MCF 10A (cell line): Measurements from ENCODE around the gene FBXL15. TPM values are rescaled to one million over a fixed set of nuclear protein-coding genes. Genes with fewer than 3 reads are reported as not detected.

Experiments
- BruUV-seq: library from RNA; stranded (reverse); fragments of 400-500 nt; replicated peaks from 2 replicates; lab custom pipeline; 2021; lab: Mats Ljungman, UMichigan
- CTCF ChIA-PET: fragments of 300-600 bp; sonication (Branson Sonifier 250); formaldehyde crosslinking; extraction: SDS; loops from one replicate; lab custom pipeline; 2021; ENCODE audit warnings: antibody characterized with exemption, inconsistent platforms; lab: Yijun Ruan, JAX
- POLR2A ChIA-PET: fragments of 300-600, 350-650 bp; sonication (Branson Sonifier 250); formaldehyde crosslinking; extraction: SDS; loops from one replicate; lab custom pipeline; 2020; ENCODE audit warnings: antibody characterized with exemption, inconsistent platforms; lab: Yijun Ruan, JAX
- DNase-seq: peaks from one replicate; pipeline ENCODE4 v3.0.0-alpha.2; 2018; ENCODE audit not compliant: unreplicated experiment
- H3K27ac Mint-ChIP-seq: one replicate; pipeline ENCODE4 v1.8.0; 2022; ENCODE audit warnings: mild to moderate bottlenecking, low read depth, mixed read lengths; ENCODE audit not compliant: unreplicated experiment
- H3K27me3 Mint-ChIP-seq: one replicate; pipeline ENCODE4 v1.8.0; 2022; ENCODE audit warnings: mixed read lengths; ENCODE audit not compliant: insufficient read depth, unreplicated experiment
- H3K36me3 Mint-ChIP-seq: one replicate; pipeline ENCODE4 v1.8.0; 2022; ENCODE audit warnings: mild to moderate bottlenecking, moderate library complexity, mixed read lengths; ENCODE audit not compliant: insufficient read depth, unreplicated experiment
- H3K4me1 Mint-ChIP-seq: one replicate; pipeline ENCODE4 v1.8.0; 2022; ENCODE audit warnings: mixed read lengths; ENCODE audit not compliant: insufficient read depth, unreplicated experiment
- H3K4me3 Mint-ChIP-seq: one replicate; pipeline ENCODE4 v1.8.0; 2022; ENCODE audit warnings: mild to moderate bottlenecking, moderate library complexity, mixed read lengths; ENCODE audit not compliant: unreplicated experiment
- H3K9me3 Mint-ChIP-seq: one replicate; pipeline ENCODE4 v1.8.0; 2022; ENCODE audit warnings: mixed read lengths; ENCODE audit not compliant: unreplicated experiment
- CTCF ChIP-seq: fragments of 200-600 bp; IDR thresholded peaks from one replicate; pipeline ENCODE4 v1.8.0; 2022; ENCODE audit warnings: antibody characterized with exemption, mild to moderate bottlenecking; ENCODE audit not compliant: unreplicated experiment
- intact Hi-C: fragments of 100-400 bp; cut with micrococcal nuclease; formaldehyde crosslinking; loops from 2 replicates; pipeline ENCODE4 v1.14.1; 2022
- total RNA-seq: library from RNA; stranded (reverse); gene quantifications from 2 replicates; pipeline ENCODE4 v1.2.3, GENCODE V29; 2022

Gene FBXL15
- total RNA-seq, 1 experiment from 2014 or later, result 11.3 TPM

GRCh38 chr10:102416283-102416682, 4.4 kb upstream of the FBXL15 start:
- intact Hi-C loops, result no loop called here
- Mint-ChIP-seq H3K9me3 (no peaks in the 10 kb centered on the region), H3K27ac (no peak overlapping the region), H3K36me3 (no peaks in the 10 kb centered on the region), H3K4me1 (peaks cover 5% of the 10 kb centered on the region), H3K4me3 (no peak overlapping the region), H3K27me3 (peaks cover 30% of the 10 kb centered on the region)
- BruUV-seq, result no TSS peak
- ChIA-PET POLR2A (interaction anchor here (0.8 kb wide), 1 partner anchor 58 kb away, joined by 3 read pairs; no protein-coding TSS in a partner anchor), CTCF (interaction anchor here (0.5 to 2.2 kb wide), 5 partner anchors 12 to 579 kb away, joined by 4 to 10 read pairs (median 6); no protein-coding TSS in a partner anchor)
- DNase-seq, result no peak
- TF ChIP-seq CTCF, result no peak

- Mint-ChIP-seq H3K27me3 (peaks cover 26% of the 10 kb centered on the region), H3K4me1 (peaks cover 5% of the 10 kb centered on the region), H3K27ac (no peak overlapping the region), H3K36me3 (no peaks in the 10 kb centered on the region), H3K4me3 (no peak overlapping the region), H3K9me3 (no peaks in the 10 kb centered on the region)
- intact Hi-C loops, result no loop called here
- no peak for DNase-seq
- ChIA-PET POLR2A (interaction anchor here (0.5 to 0.8 kb wide), 2 partner anchors 44 to 58 kb away, joined by 3 read pairs; no protein-coding TSS in a partner anchor), CTCF (interaction anchor here (0.5 to 2.2 kb wide), 4 partner anchors 13 to 579 kb away, joined by 3 to 10 read pairs (median 6); no protein-coding TSS in a partner anchor)
- no TSS peak for BruUV-seq
- no peak for TF ChIP-seq CTCF
These were observed 3.9 kb upstream of the FBXL15 start for GRCh38 chr10:102416695-102417094.

GRCh38 chr10:102418622-102419268, 1.9 kb upstream of the FBXL15 start, which contains the start of gene PSD:
Gene PSD, minus strand, starts transcription at chr10:102418785. Its CDS starts 1,747 bp downstream, at chr10:102417038.
- Mint-ChIP-seq H3K27ac (no peak within 1 kb of the TSS), H3K4me1 (peaks cover 5% of the 10 kb centered on the region), H3K4me3 (peak within 1 kb of the TSS; percentile 99), H3K9me3 (no peaks in the 10 kb centered on the region), H3K36me3 (peaks cover 13% of the 10 kb centered on the region), H3K27me3 (peaks cover 11% of the 10 kb centered on the region)
- no peak for DNase-seq
- intact Hi-C loops, result no loop called here
- CTCF ChIA-PET, result no interaction called here
- BruUV-seq, result no TSS peak
- POLR2A ChIA-PET, result interaction anchor here (0.7 kb wide), 1 partner anchor 58 kb away, joined by 3 read pairs; no protein-coding TSS in a partner anchor
- no peak for TF ChIP-seq CTCF
